OCI-LY1 (cell line): Measurements from ENCODE around the gene TRAPPC3.

Experiments used
- CTCF ChIP-seq: fragments of 200-600 bp; sonication (generic), shearing (Covaris generic); IDR thresholded peaks from 2 replicates; pipeline ENCODE4 v1.5.1; 2017; ENCODE audit warnings: mild to moderate bottlenecking, antibody characterized with exemption, low read length, moderate library complexity, mixed read lengths
- EZH2 ChIP-seq: fragments of 200-600 bp; sonication (generic), shearing (Covaris generic); IDR thresholded peaks from 2 replicates; pipeline ENCODE4 v1.8.0; 2017; ENCODE audit warnings: borderline replicate concordance, mixed run types, mild to moderate bottlenecking, antibody characterized with exemption, low read length, moderate library complexity, mixed read lengths

DNA sequence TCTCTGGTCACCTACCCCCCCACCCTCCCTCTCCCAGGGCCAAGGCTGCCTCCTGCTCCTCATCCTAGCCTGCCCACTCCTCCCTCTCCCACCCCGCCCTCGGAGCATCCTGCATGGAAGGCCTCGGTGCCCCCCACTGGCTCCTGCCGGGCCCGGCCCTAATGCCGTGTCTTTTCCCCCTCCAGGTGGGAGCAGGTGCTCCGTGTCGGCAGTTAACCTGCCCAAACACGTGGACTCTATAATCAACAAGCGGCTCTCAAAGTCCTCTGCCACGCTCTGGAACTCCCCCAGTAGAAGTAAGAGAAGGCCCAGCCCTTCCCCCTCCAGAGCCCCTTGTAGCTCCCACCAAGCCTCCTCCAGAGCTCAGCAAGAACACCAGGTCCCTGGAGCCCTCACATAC is 25.4 kb upstream of the TRAPPC3 start:
- TF ChIP-seq CTCF: no peak
- no peak for TF ChIP-seq EZH2
